ENCODE results near the gene SRPX2.

SRPX2 gene

DNA sequence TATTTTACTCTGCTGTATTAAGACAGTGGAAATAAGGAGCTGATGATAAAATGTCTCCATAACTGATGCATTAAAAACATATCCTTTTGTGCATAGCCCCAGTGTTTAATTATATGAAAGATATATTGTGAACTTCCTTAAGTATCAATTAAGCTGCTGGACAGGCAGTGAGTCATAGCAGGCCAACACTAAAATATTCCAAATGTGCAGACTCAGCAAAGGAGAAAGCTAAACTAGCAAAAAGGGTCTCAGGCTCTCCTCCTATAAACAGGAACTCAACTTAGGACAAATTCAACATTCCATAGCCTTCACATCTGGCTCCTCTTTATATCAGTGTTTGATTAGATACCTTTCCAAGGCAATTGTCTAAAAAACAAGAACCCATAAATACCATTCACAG lies 43.7 kb upstream of the SRPX2 start:
- H3K9me2 ChIP-seq (replicated peaks; ENCODE audit: control insufficient read depth, low read length), result no peaks in the 10 kb centered on the region
- no peaks in the 10 kb centered on the region for H3K36me3 ChIP-seq (ENCODE audit: control insufficient read depth, low read length)
- H3K27me3 ChIP-seq (ENCODE audit: control insufficient read depth, low read length), result no peaks in the 10 kb centered on the region
- TF ChIP-seq, protein P1, sequence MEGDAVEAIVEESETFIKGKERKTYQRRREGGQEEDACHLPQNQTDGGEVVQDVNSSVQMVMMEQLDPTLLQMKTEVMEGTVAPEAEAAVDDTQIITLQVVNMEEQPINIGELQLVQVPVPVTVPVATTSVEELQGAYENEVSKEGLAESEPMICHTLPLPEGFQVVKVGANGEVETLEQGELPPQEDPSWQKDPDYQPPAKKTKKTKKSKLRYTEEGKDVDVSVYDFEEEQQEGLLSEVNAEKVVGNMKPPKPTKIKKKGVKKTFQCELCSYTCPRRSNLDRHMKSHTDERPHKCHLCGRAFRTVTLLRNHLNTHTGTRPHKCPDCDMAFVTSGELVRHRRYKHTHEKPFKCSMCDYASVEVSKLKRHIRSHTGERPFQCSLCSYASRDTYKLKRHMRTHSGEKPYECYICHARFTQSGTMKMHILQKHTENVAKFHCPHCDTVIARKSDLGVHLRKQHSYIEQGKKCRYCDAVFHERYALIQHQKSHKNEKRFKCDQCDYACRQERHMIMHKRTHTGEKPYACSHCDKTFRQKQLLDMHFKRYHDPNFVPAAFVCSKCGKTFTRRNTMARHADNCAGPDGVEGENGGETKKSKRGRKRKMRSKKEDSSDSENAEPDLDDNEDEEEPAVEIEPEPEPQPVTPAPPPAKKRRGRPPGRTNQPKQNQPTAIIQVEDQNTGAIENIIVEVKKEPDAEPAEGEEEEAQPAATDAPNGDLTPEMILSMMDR (IDR thresholded peaks at IDR 0.05; ENCODE audit: low read depth, low read length, poor library complexity, severe bottlenecking), result no peak
- TF ChIP-seq EZH2phosphoT487 (IDR thresholded peaks at IDR 0.05; ENCODE audit: borderline replicate concordance, low read length), result no peak
- H3K79me2 ChIP-seq (ENCODE audit: control insufficient read depth, low read length), result no peaks in the 10 kb centered on the region
- no peaks in the 10 kb centered on the region for H4K20me1 ChIP-seq (ENCODE audit: control insufficient read depth, insufficient read depth, low read depth, low read length)
- H3F3A ChIP-seq (ENCODE audit: control insufficient read depth, insufficient read depth), result no peaks in the 10 kb centered on the region
- H3K27ac ChIP-seq (ENCODE audit: low read depth, low read length), result no peak overlapping the region
- H3K4me3 ChIP-seq (ENCODE audit: low read length), result no peak overlapping the region
- no peaks in the 10 kb centered on the region for H3K9me3 ChIP-seq (ENCODE audit: control insufficient read depth, insufficient read depth, low read length)
- no peak overlapping the region for H3K4me2 ChIP-seq (ENCODE audit: low read length)
- no peaks in the 10 kb centered on the region for H3K4me1 ChIP-seq (ENCODE audit: control insufficient read depth, low read length)

DNA sequence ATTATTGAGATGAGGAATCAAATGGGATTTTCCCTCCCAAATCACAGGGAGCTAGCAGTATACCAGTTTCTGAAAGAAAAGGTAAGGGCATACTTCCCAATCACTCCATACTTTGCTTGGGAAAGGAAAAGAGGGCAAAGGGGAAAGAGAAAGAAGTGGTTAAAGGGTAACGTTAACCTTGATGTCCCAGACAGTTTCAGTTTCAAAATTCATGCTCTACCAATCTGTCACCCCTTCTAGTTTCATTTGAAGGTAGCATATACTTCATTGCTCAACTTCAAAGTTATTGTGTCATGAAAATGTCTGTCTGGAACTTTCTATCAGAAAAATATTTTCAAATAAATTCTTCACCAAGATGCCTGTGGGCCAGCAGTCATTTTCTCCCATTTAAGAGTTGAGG lies 43.2 kb upstream of the SRPX2 start:
- no peaks in the 10 kb centered on the region for H4K20me1 ChIP-seq (ENCODE audit: control insufficient read depth, insufficient read depth, low read depth, low read length)

DNA sequence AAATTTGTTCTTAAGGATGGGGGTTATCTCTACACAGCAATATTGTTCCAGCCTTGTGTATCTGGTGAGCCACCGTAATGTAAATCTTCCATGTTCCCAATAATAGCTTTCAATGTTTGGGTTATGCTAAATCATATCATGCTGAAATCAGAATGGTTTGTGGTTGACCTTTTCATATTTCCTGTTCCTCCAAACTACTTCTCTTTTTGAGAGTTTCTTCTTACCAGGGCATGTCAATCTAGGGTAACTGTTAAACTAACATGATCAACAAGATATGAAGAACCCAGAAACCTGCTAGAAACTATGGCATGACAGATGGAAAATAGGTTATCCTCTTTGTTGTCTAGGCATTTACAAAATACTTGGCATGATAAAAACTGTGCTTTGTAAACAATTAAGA lies 37.2 kb upstream of the SRPX2 start:
- H3K4me2 ChIP-seq (ENCODE audit: low read length), result no peak overlapping the region
- no peaks in the 10 kb centered on the region for H4K20me1 ChIP-seq (ENCODE audit: control insufficient read depth, insufficient read depth, low read depth, low read length)
- H3K4me1 ChIP-seq (ENCODE audit: control insufficient read depth, low read length), result no peaks in the 10 kb centered on the region
- H3K27me3 ChIP-seq (ENCODE audit: control insufficient read depth, low read length), result no peaks in the 10 kb centered on the region
- H3K9me3 ChIP-seq (ENCODE audit: control insufficient read depth, insufficient read depth, low read length), result no peaks in the 10 kb centered on the region
- H3K79me2 ChIP-seq (ENCODE audit: control insufficient read depth, low read length), result no peaks in the 10 kb centered on the region
- no peak for TF ChIP-seq EZH2phosphoT487 (IDR thresholded peaks at IDR 0.05; ENCODE audit: borderline replicate concordance, low read length)
- H3K9me2 ChIP-seq (replicated peaks; ENCODE audit: control insufficient read depth, low read length), result no peaks in the 10 kb centered on the region
- no peaks in the 10 kb centered on the region for H3F3A ChIP-seq (ENCODE audit: control insufficient read depth, insufficient read depth)
- no peaks in the 10 kb centered on the region for H3K36me3 ChIP-seq (ENCODE audit: control insufficient read depth, low read length)
- no peak overlapping the region for H3K4me3 ChIP-seq (ENCODE audit: low read length)
- H3K27ac ChIP-seq (ENCODE audit: low read depth, low read length), result no peak overlapping the region

More for the DNA sequence above, 43.2 kb upstream of the SRPX2 start:
- Histone ChIP-seq H3K79me2 (ENCODE audit: control insufficient read depth, low read length) (no peaks in the 10 kb centered on the region), H3K4me2 (ENCODE audit: low read length) (no peak overlapping the region), H3K9me3 (ENCODE audit: control insufficient read depth, insufficient read depth, low read length) (no peaks in the 10 kb centered on the region), H3F3A (ENCODE audit: control insufficient read depth, insufficient read depth) (no peaks in the 10 kb centered on the region), H3K27ac (ENCODE audit: low read depth, low read length) (no peak overlapping the region), H3K4me1 (ENCODE audit: control insufficient read depth, low read length) (no peaks in the 10 kb centered on the region), H3K27me3 (ENCODE audit: control insufficient read depth, low read length) (no peaks in the 10 kb centered on the region), H3K9me2 (replicated peaks; ENCODE audit: control insufficient read depth, low read length) (no peaks in the 10 kb centered on the region), H3K36me3 (ENCODE audit: control insufficient read depth, low read length) (no peaks in the 10 kb centered on the region), H3K4me3 (ENCODE audit: low read length) (no peak overlapping the region)
- no peak for TF ChIP-seq EZH2phosphoT487 (IDR thresholded peaks at IDR 0.05; ENCODE audit: borderline replicate concordance, low read length)
- TF ChIP-seq, protein P1 (IDR thresholded peaks at IDR 0.05; ENCODE audit: low read depth, low read length, poor library complexity, severe bottlenecking), result no peak

DNA sequence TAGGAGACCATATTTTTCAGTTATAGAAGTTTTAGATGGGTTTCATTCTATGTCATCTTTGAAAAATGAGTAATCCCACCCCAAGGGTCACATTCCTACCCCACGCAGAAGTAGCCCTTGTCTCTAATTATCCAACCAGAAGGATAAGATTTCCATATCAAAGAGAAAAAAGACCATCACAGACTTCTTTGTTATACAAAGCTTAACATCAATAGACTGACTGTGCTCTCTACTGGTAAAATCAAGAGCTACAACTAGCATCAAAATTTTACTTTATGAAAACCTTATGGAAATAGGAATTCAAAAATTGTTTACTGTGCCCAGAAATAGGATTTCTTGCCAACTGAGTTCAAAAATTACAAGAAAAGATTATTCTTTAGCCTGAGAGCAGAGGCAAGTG lies 34.4 kb upstream of the SRPX2 start:
- TF ChIP-seq, protein P1 (IDR thresholded peaks at IDR 0.05; ENCODE audit: low read depth, low read length, poor library complexity, severe bottlenecking), result no peak
- TF ChIP-seq EZH2phosphoT487 (IDR thresholded peaks at IDR 0.05; ENCODE audit: borderline replicate concordance, low read length), result no peak
- Histone ChIP-seq H3K9me2 (replicated peaks; ENCODE audit: control insufficient read depth, low read length) (no peaks in the 10 kb centered on the region), H3K4me2 (ENCODE audit: low read length) (no peak overlapping the region)

More for the DNA sequence above, 34.4 kb upstream of the SRPX2 start:
- Histone ChIP-seq H3K79me2 (ENCODE audit: control insufficient read depth, low read length) (no peaks in the 10 kb centered on the region), H3F3A (ENCODE audit: control insufficient read depth, insufficient read depth) (no peaks in the 10 kb centered on the region), H3K4me3 (ENCODE audit: low read length) (no peak overlapping the region), H3K27ac (ENCODE audit: low read depth, low read length) (no peak overlapping the region), H4K20me1 (ENCODE audit: control insufficient read depth, insufficient read depth, low read depth, low read length) (no peaks in the 10 kb centered on the region), H3K27me3 (ENCODE audit: control insufficient read depth, low read length) (no peaks in the 10 kb centered on the region), H3K36me3 (ENCODE audit: control insufficient read depth, low read length) (no peaks in the 10 kb centered on the region), H3K9me3 (ENCODE audit: control insufficient read depth, insufficient read depth, low read length) (no peaks in the 10 kb centered on the region), H3K4me1 (ENCODE audit: control insufficient read depth, low read length) (no peaks in the 10 kb centered on the region)

Data from DOHH2 (cell line).